ENCODE measurements around the gene CELSR2.

- no peak for TF ChIP-seq CTCF (IDR thresholded peaks at IDR 0.05)
- no peak for TF ChIP-seq EP300 (IDR thresholded peaks at IDR 0.05)
These were observed 55.0 kb downstream of the CELSR2 start for GRCh38 chr1:109304226-109304920.
